Measurements from ENCODE around the gene SPON1. TPM values are rescaled to one million over a fixed set of nuclear protein-coding genes. Genes with fewer than 3 reads are reported as not detected.
"Not testable (repeated sequence)": the region's sequence is repeated elsewhere in the genome, so short reads cannot be mapped to it uniquely, and the experiment has no call there.

SPON1 gene
- total RNA-seq, 3 donors from 2014 or later: 0.82 to 1.1 (median 0.87) TPM

DNA sequence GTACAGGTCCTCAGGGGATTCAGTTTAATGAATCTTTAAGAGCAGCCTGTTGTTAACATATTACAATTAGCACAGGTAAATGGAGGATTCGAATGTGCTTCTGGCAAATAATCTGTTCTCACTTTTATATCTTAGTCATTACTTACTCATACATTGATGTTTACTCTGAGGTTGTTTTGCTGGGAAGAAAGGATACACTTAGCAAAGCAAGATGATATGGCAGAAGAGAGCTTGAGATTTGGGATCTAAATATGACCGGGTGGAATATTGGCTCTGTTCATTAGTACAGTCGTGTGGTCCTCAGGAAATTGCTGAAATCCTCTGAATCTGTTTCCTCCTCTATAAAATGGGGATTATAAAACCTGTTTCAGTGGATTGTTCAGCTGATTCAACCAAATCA, 59.7 kb downstream of the SPON1 start:
- peaks cover 4% of the 10 kb centered on the region for H3K27me3 Mint-ChIP-seq (ENCODE audit: low read depth)

DNA sequence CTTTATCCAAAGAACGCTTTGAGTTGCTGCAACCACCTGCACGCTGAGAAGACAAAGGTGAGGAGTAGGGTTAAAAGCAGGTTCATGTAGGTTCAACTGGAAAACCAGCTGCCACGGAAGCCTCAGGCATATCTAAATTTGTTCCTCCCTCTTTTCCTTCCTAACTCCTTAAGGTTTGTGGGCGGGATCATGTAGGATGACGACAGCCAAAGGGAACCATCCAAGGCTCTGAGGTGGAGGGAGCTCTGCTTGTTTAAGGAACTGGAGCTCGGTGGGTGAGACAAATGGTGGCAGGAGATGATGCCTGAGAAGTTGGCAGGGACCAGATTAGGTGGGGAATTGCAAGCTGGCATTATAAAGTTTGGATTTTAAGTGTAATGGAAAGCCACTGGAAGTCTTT, 60.3 kb downstream of the SPON1 start:
- H3K4me3 Mint-ChIP-seq: no peak overlapping the region
- no peaks in the 10 kb centered on the region for H3K4me1 Mint-ChIP-seq (ENCODE audit: low read depth)
- ATAC-seq: no peak
- no peak for DNase-seq
- no peaks in the 10 kb centered on the region for H3K9me3 Mint-ChIP-seq
- H3K27me3 Mint-ChIP-seq (ENCODE audit: low read depth): peaks cover 4% of the 10 kb centered on the region
- H3K36me3 Mint-ChIP-seq (ENCODE audit: insufficient read depth): no peaks in the 10 kb centered on the region

More for the DNA sequence above, 59.7 kb downstream of the SPON1 start:
- Mint-ChIP-seq H3K4me1 (ENCODE audit: low read depth) (no peaks in the 10 kb centered on the region), H3K9me3 (no peaks in the 10 kb centered on the region), H3K4me3 (no peak overlapping the region), H3K36me3 (ENCODE audit: insufficient read depth) (no peaks in the 10 kb centered on the region)
- ATAC-seq (no peak), DNase-seq (no peak)

- peaks cover under 1% of the 10 kb centered on the region for H3K27me3 Mint-ChIP-seq (ENCODE audit: low read depth)
- H3K4me3 Mint-ChIP-seq: no peak overlapping the region
- no peaks in the 10 kb centered on the region for H3K36me3 Mint-ChIP-seq (ENCODE audit: insufficient read depth)
- no peaks in the 10 kb centered on the region for H3K4me1 Mint-ChIP-seq (ENCODE audit: low read depth)
- ATAC-seq (no peak), DNase-seq (no peak)
- H3K9me3 Mint-ChIP-seq: no peaks in the 10 kb centered on the region
Observed at GRCh38 chr11:14026961-14027360, 64.4 kb downstream of the SPON1 start.

DNA sequence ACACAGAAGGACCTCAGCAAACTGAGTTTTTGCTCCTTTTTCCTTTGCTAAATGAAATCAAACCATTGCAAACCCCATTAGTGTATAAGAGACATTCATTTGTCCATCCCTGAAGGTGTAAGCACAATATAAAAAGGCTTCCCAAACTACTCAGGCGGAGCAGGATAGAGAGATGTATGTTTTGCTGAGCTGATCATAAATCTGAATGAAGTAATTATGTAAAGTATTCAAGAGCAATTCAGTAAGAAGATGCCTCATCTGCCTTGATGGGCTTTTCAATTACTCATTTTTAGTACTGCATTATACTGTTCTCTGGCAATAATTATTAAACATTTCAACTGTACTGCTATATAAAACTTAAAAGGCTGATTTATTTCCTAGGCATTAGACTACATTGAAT, 65.0 kb downstream of the SPON1 start:
- H3K4me1 Mint-ChIP-seq (ENCODE audit: low read depth): no peaks in the 10 kb centered on the region
- DNase-seq: no peak
- H3K9me3 Mint-ChIP-seq: no peaks in the 10 kb centered on the region
- H3K27me3 Mint-ChIP-seq (ENCODE audit: low read depth): no peaks in the 10 kb centered on the region
- no peak overlapping the region for H3K4me3 Mint-ChIP-seq
- no peak for ATAC-seq
- no peaks in the 10 kb centered on the region for H3K36me3 Mint-ChIP-seq (ENCODE audit: insufficient read depth)

- H3K27me3 Mint-ChIP-seq (ENCODE audit: low read depth): no peaks in the 10 kb centered on the region
- no peaks in the 10 kb centered on the region for H3K36me3 Mint-ChIP-seq (ENCODE audit: insufficient read depth)
Observed at GRCh38 chr11:14029440-14029839, 66.9 kb downstream of the SPON1 start.

DNA sequence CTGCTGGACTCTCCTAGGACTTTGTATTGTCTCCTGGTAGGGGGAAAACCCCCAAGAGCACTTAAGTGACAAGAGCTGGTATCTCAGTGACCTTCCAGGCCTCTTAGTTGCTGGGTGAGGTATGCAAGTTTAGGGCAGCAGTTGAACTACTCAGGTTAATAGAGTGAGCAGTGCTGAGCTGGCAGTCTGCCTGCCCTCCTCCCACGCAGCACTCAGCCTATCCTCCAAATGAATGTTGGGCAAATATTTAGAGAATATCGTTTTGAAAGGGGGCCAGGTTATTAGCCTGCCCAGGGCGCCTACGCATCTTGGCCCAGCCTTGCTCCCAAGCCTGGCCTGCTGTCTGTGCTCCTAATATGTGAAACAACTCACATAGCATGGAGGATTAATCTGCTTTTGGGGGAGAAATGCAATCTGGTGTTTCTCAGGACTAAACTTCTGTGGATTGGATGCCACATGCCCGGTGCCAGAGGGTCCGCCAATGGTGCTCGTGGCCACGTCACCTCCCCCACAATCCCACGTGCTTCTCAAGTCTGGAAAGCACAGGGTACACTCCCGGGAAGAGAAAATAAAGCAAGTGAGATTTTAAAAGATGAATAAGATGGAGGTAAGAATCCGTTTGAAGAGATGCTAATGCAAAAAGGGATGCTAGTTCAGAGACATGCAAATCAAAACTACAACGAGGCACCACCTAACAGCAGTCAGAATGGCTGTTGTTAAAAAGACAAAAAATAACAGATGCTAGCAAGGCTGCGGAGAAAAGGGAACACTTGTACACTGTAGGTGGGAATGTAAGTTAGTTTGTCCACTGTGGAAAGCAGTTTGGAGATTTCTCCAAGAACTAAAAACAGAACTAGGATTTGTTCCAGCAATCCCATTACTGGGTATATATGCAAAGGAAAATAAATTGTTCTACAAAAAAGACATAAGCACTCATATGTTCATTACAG, 67.7 kb downstream of the SPON1 start:
- Mint-ChIP-seq H3K4me3 (no peak overlapping the region), H3K4me1 (ENCODE audit: low read depth) (no peaks in the 10 kb centered on the region), H3K36me3 (ENCODE audit: insufficient read depth) (no peaks in the 10 kb centered on the region), H3K9me3 (no peaks in the 10 kb centered on the region), H3K27me3 (ENCODE audit: low read depth) (no peaks in the 10 kb centered on the region)
- ATAC-seq (no peak), DNase-seq (no peak)

More at GRCh38 chr11:14029440-14029839, 66.9 kb downstream of the SPON1 start:
- no peak for DNase-seq
- Mint-ChIP-seq H3K9me3 (no peaks in the 10 kb centered on the region), H3K4me3 (no peak overlapping the region), H3K4me1 (ENCODE audit: low read depth) (no peaks in the 10 kb centered on the region)
- ATAC-seq: no peak

- H3K4me3 Mint-ChIP-seq; H3K36me3 Mint-ChIP-seq (ENCODE audit: insufficient read depth); DNase-seq; H3K27me3 Mint-ChIP-seq (ENCODE audit: low read depth); ATAC-seq; H3K9me3 Mint-ChIP-seq; H3K4me1 Mint-ChIP-seq (ENCODE audit: low read depth): not testable (repeated sequence)
Observed at GRCh38 chr11:14035526-14035925, 73.0 kb downstream of the SPON1 start.

- Mint-ChIP-seq H3K4me3 (no peak overlapping the region), H3K9me3 (peaks cover 7% of the 10 kb centered on the region), H3K36me3 (ENCODE audit: insufficient read depth) (no peaks in the 10 kb centered on the region), H3K4me1 (ENCODE audit: low read depth) (no peaks in the 10 kb centered on the region), H3K27me3 (ENCODE audit: low read depth) (no peaks in the 10 kb centered on the region)
- DNase-seq: no peak
- ATAC-seq: no peak
Observed at GRCh38 chr11:14036469-14036868, 73.9 kb downstream of the SPON1 start.

- Mint-ChIP-seq H3K36me3 (ENCODE audit: insufficient read depth) (no peaks in the 10 kb centered on the region), H3K4me3 (no peak overlapping the region), H3K9me3 (peaks cover 7% of the 10 kb centered on the region), H3K4me1 (ENCODE audit: low read depth) (no peaks in the 10 kb centered on the region), H3K27me3 (ENCODE audit: low read depth) (no peaks in the 10 kb centered on the region)
- no peak for ATAC-seq
- DNase-seq: no peak
Observed at GRCh38 chr11:14041040-14041439, 78.5 kb downstream of the SPON1 start.

DNA sequence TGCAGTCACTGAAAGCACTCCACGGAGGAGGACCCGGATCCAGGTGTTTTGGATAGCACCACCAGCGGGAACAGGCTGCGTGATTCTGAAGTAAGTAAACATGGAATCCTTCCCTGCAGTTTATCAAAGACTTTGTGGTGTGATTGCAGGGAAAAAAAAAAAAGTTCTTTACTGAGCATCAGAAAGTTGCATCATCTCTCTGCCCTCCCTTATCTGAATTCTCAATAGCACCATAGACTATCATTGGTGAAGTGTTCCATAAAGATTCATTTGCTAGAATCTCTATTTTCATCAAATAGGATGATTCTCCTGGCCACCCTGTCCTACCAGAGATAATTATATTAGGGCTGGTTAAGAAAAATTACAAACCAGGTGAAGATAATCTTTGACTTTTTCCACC, 79.0 kb downstream of the SPON1 start:
- Mint-ChIP-seq H3K36me3 (ENCODE audit: insufficient read depth) (no peaks in the 10 kb centered on the region), H3K9me3 (peaks cover 7% of the 10 kb centered on the region)

DNA sequence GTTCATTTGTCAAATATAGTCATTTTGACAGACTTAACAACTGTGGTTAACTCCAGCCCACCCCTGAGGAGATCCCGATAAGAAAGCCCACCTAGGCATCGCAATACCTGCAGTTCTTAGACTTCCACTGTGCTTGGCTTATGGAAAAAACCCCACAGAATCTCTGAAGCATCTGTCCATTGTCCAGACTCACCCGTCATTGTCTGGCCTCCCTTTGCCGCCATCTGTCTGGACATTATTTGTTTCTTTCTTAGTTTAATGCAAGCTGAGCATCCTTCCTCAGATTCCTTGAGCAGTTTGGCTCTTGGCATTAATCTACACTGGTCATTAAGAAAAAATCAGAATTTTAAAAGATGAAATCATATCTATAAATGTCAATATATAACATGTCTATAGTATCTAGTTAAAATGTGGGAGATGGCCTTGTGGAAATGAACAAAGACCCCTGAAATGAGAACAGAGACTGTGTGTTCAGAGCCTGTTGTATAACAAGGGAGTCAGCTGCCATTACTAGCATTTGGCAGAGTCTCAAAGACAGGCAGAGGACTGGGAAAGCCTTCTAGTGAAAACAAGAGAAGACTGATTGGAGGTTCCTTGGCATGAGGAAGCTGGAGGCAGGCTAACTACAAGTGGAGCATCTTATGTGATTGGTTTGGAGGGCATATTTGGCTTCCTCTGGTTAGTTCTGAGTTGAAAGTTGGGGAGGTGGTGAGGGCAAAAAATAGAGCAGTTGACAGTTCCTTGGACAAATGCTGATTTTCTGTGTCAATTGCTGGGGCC, 80.4 kb downstream of the SPON1 start:
- ATAC-seq (no peak), DNase-seq (no peak)
- Mint-ChIP-seq H3K36me3 (ENCODE audit: insufficient read depth) (no peaks in the 10 kb centered on the region), H3K27me3 (ENCODE audit: low read depth) (no peaks in the 10 kb centered on the region), H3K9me3 (peaks cover 7% of the 10 kb centered on the region), H3K4me1 (ENCODE audit: low read depth) (no peaks in the 10 kb centered on the region), H3K4me3 (no peak overlapping the region)

More for the DNA sequence above, 79.0 kb downstream of the SPON1 start:
- H3K4me1 Mint-ChIP-seq (ENCODE audit: low read depth): no peaks in the 10 kb centered on the region
- ATAC-seq (no peak), DNase-seq (no peak)
- H3K4me3 Mint-ChIP-seq: no peak overlapping the region
- H3K27me3 Mint-ChIP-seq (ENCODE audit: low read depth): no peaks in the 10 kb centered on the region

- Mint-ChIP-seq H3K27me3 (ENCODE audit: low read depth) (no peaks in the 10 kb centered on the region), H3K36me3 (ENCODE audit: insufficient read depth) (no peaks in the 10 kb centered on the region), H3K4me1 (ENCODE audit: low read depth) (no peaks in the 10 kb centered on the region), H3K4me3 (no peak overlapping the region), H3K9me3 (peaks cover 4% of the 10 kb centered on the region)
- ATAC-seq: no peak
- no peak for DNase-seq
Observed at GRCh38 chr11:14044916-14045315, 82.4 kb downstream of the SPON1 start.

DNA sequence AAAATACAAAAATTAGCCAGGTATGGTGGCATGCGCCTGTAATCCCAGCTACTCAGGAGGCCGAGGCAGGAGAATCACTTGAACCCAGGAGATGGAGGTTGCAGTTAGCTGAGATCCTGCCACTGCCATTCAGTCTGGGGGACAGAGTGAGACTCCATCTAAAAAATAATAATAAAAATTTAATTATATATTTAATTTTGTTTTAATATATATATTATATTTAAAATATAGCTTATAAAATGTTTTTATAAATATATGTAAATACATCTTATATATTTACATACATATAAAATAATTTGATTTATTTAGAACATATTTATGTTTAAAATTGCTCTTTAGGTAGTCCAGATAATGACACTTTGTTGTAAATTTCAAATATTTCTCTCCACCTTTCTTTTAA, 82.9 kb downstream of the SPON1 start:
- DNase-seq (no peak), ATAC-seq (no peak)
- Mint-ChIP-seq H3K36me3 (ENCODE audit: insufficient read depth) (no peaks in the 10 kb centered on the region), H3K4me1 (ENCODE audit: low read depth) (no peaks in the 10 kb centered on the region), H3K9me3 (no peaks in the 10 kb centered on the region), H3K4me3 (no peak overlapping the region), H3K27me3 (ENCODE audit: low read depth) (no peaks in the 10 kb centered on the region)

- H3K9me3 Mint-ChIP-seq: no peaks in the 10 kb centered on the region
Observed at GRCh38 chr11:14052198-14052597, 89.7 kb downstream of the SPON1 start.

More at GRCh38 chr11:14052198-14052597, 89.7 kb downstream of the SPON1 start:
- DNase-seq (no peak), ATAC-seq (no peak)
- Mint-ChIP-seq H3K4me1 (ENCODE audit: low read depth) (peaks cover 20% of the 10 kb centered on the region), H3K4me3 (no peak overlapping the region), H3K27me3 (ENCODE audit: low read depth) (no peaks in the 10 kb centered on the region), H3K36me3 (ENCODE audit: insufficient read depth) (no peaks in the 10 kb centered on the region)
